A673 (cell line): Measurements from ENCODE around the gene GDF9. TPM values are rescaled to one million over a fixed set of nuclear protein-coding genes. Genes with fewer than 3 reads are reported as not detected.

Experiments used
- BruUV-seq: library from RNA; stranded (reverse); fragments of 400-500 nt; replicated peaks from 2 replicates; lab custom pipeline; 2021; lab: Mats Ljungman, UMichigan
- CTCF ChIA-PET: fragments of 300-600 bp; sonication (Branson Sonifier 250); formaldehyde crosslinking; loops from one replicate; lab custom pipeline; 2022; ENCODE audit warnings: antibody characterized with exemption; lab: Charles Lee
- POLR2A ChIA-PET: fragments of 300-600 bp; sonication (Branson Sonifier 250); formaldehyde crosslinking; loops from one replicate; lab custom pipeline; 2022; ENCODE audit warnings: antibody characterized with exemption; ENCODE audit not compliant: low non-redundant PET; lab: Charles Lee
- DNase-seq: peaks from one replicate; pipeline ENCODE4 v3.0.0-alpha.2; 2015; ENCODE audit warnings: low spot score
- H3K27ac ChIP-seq: fragments of 200-600 bp; sonication (generic); 2 replicates; pipeline ENCODE4 v1.5.1; 2016; ENCODE audit warnings: mixed run types, low read depth, mild to moderate bottlenecking, mixed read lengths, antibody characterized with exemption, low read length; ENCODE audit not compliant: poor library complexity, severe bottlenecking
- H3K27me3 ChIP-seq: fragments of 200-600 bp; sonication (generic); replicated peaks from 2 replicates; pipeline ENCODE4 v1.6.1; 2017; ENCODE audit warnings: mixed run types, low read depth, mild to moderate bottlenecking, mixed read lengths, antibody characterized with exemption, low read length; ENCODE audit not compliant: insufficient read depth, poor library complexity
- H3K36me3 ChIP-seq: fragments of 200-600 bp; sonication (generic); 2 replicates; pipeline ENCODE4 v1.6.1; 2016; ENCODE audit warnings: mixed run types, mild to moderate bottlenecking, mixed read lengths, antibody characterized with exemption, low read length; ENCODE audit not compliant: insufficient read depth, poor library complexity, severe bottlenecking
- H3K4me1 ChIP-seq: fragments of 200-600 bp; sonication (generic); 2 replicates; pipeline ENCODE4 v1.6.1; 2017; ENCODE audit warnings: mixed run types, mild to moderate bottlenecking, mixed read lengths, antibody characterized with exemption, low read length; ENCODE audit not compliant: insufficient read depth, poor library complexity, severe bottlenecking
- H3K4me3 ChIP-seq: fragments of 200-600 bp; sonication (generic); 2 replicates; pipeline ENCODE4 v1.5.1; 2016; ENCODE audit warnings: low read depth, mixed run types, mild to moderate bottlenecking, mixed read lengths, low read length; ENCODE audit not compliant: poor library complexity, severe bottlenecking
- H3K9me3 ChIP-seq: fragments of 200-600 bp; sonication (generic); 2 replicates; pipeline ENCODE4 v1.6.1; 2016; ENCODE audit warnings: mixed run types, low read depth, mild to moderate bottlenecking, mixed read lengths, antibody characterized with exemption, low read length; ENCODE audit not compliant: poor library complexity, severe bottlenecking
- CTCF ChIP-seq: fragments of 300-800, 200-600 bp; sonication (generic); conservative IDR thresholded peaks from 2 replicates; pipeline ENCODE4 v1.5.1; 2017; ENCODE audit warnings: low read depth, mild to moderate bottlenecking, antibody characterized with exemption, low read length, moderate library complexity, mixed read lengths
- EZH2 ChIP-seq: fragments of 200-600 bp; sonication (generic); IDR thresholded peaks from 2 replicates; pipeline ENCODE4 v1.6.1; 2017; ENCODE audit warnings: borderline replicate concordance, low read depth, mild to moderate bottlenecking, mixed read lengths, antibody characterized with exemption, low read length; ENCODE audit not compliant: poor library complexity, severe bottlenecking
- intact Hi-C: fragments of 100-400 bp; cut with micrococcal nuclease; formaldehyde crosslinking; loops from one replicate; pipeline ENCODE4 v1.10.0; 2022; ENCODE audit not compliant: unreplicated experiment
- total RNA-seq: library from RNA; stranded (reverse); gene quantifications from 2 replicates; pipeline ENCODE4 v1.2.3, GENCODE V29; 2021

Gene GDF9
- total RNA-seq, 1 experiment from 2014 or later: 0.32 TPM

- Histone ChIP-seq H3K27ac (no peak overlapping the region), H3K36me3 (no peaks in the 10 kb centered on the region), H3K4me1 (peaks cover 2% of the 10 kb centered on the region), H3K4me3 (no peak overlapping the region), H3K9me3 (no peaks in the 10 kb centered on the region), H3K27me3 (peaks cover 9% of the 10 kb centered on the region)
- intact Hi-C loops: no loop called here
- ChIA-PET CTCF (interaction anchor here (1.5 kb wide), 1 partner anchor 9 kb away, joined by 5 read pairs; no protein-coding TSS in a partner anchor), POLR2A (no interaction called here)
- DNase-seq: no peak
- no TSS peak for BruUV-seq
- no peak for TF ChIP-seq EZH2
- TF ChIP-seq CTCF: no peak
Observed at GRCh38 chr5:132828846-132829494, 37.3 kb downstream of the GDF9 start.

GRCh38 chr5:132827943-132828673, 38.2 kb downstream of the GDF9 start:
- H3K36me3 ChIP-seq: no peaks in the 10 kb centered on the region
- no TSS peak for BruUV-seq
- H3K27ac ChIP-seq: no peak overlapping the region
- intact Hi-C loops: no loop called here
- TF ChIP-seq CTCF: no peak
- TF ChIP-seq EZH2: no peak
- DNase-seq: no peak
- H3K9me3 ChIP-seq: no peaks in the 10 kb centered on the region
- ChIA-PET CTCF (interaction anchor here (0.7 kb wide), 1 partner anchor 81 kb away, joined by 3 read pairs; the partner anchor contains the start of gene CCNI2), POLR2A (interaction anchor here (0.6 kb wide), 1 partner anchor 8 kb away, joined by 3 read pairs; no protein-coding TSS in a partner anchor)
- peaks cover 2% of the 10 kb centered on the region for H3K4me1 ChIP-seq
- no peak overlapping the region for H3K4me3 ChIP-seq
- H3K27me3 ChIP-seq: peaks cover 9% of the 10 kb centered on the region

- no peak overlapping the region for H3K4me3 ChIP-seq
- ChIA-PET CTCF (no interaction called here), POLR2A (interaction anchor here (0.6 to 0.7 kb wide), 2 partner anchors 595 to 1931 kb away, joined by 3 read pairs; no protein-coding TSS in a partner anchor)
- peaks cover 9% of the 10 kb centered on the region for H3K27me3 ChIP-seq
- H3K4me1 ChIP-seq: peaks cover 2% of the 10 kb centered on the region
- H3K36me3 ChIP-seq: no peaks in the 10 kb centered on the region
- BruUV-seq: no TSS peak
- intact Hi-C loops: no loop called here
- DNase-seq: no peak
- no peak for TF ChIP-seq CTCF
- no peak for TF ChIP-seq EZH2
- H3K9me3 ChIP-seq: no peaks in the 10 kb centered on the region
- no peak overlapping the region for H3K27ac ChIP-seq
Observed at GRCh38 chr5:132826424-132827082, 39.7 kb downstream of the GDF9 start.
